EL (cell line): Measurements from ENCODE around the gene ITSN1.

ENCODE experiments used
- DNase-seq: peaks from one replicate; pipeline ENCODE4 v3.0.0-alpha.2; 2016

The ITSN1 gene

DNA sequence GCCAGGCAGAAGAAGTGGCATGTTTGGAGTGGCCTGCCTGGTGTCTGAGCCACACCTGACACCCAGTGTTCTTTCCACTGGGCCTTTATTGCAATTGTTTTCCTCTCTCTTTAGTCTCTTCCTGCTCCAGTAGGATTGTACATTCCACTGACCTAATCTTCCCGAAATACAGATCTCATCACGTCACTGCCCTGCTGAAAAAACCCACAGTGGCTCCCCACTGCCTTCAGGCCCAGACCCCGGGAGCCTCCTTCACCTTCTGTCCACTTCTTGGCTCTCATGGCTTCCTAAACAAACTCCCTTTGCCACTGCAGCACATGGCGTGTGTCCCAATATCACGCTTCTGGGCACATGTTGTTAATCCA is 298.6 kb downstream of the ITSN1 start:
- no peak for DNase-seq

DNA sequence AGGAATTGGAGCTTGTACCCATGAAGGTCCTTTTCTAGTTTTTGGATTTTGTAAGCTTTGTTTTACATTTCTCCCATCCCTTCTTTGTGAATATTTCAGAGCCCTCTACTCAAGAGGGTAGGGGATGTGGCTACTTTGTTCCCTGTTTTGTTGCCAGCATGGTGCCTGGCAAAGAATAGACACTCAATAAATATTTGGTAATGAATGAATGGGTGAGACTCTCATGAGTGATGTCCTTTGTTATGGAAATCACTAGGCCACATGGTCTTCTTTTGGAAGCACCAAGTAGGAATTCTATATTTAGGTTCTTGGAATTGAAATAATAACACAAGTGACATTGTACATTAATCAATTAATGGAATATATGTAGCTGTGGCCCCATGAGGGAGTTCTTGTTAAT is 300.1 kb downstream of the ITSN1 start:
- DNase-seq, result no peak

DNA sequence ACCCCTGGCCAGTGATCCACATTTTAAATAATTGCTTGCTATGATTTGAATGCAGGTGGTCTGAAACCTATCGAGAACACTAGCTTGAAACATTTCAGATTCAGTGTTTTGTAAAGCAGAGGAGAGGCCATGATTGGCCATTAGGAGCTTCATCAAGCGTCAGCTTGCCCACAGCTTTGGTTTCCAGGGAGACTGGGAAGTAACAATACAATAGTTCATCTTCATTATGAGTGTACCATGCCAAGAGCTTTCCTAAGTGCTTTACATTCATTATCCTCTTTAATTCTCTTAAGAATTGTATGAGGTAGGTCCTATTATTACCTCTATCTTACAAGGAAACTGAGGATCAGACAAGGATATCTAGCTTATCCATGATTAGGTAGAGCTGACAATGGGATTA is 301.0 kb downstream of the ITSN1 start:
- DNase-seq, result no peak

DNA sequence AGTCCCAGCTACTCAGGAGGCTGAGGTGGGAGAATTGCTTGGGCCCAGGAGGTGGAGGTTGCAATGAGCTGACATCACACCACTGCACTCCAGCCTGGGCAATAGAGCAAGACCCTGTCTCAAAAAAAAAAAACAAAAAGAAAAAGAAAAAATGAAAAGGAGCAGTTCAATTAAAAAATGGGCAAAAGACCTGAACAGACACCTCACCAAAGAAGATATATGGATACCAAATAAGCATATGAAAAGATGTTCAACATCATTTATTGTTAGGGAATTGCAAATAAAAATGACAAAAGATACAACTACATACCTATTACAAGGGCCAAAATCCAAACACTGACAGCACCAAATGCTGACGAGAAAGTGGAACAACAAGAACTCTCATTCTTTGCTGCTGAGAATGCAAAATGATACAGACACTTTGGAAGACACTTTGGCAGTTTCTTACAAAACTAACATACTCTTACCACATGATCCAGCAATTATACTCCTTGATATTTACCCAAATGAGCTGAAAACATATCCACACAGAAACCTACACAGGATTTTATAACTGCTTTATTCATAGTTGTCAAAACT is 302.0 kb downstream of the ITSN1 start:
- no peak for DNase-seq

DNA sequence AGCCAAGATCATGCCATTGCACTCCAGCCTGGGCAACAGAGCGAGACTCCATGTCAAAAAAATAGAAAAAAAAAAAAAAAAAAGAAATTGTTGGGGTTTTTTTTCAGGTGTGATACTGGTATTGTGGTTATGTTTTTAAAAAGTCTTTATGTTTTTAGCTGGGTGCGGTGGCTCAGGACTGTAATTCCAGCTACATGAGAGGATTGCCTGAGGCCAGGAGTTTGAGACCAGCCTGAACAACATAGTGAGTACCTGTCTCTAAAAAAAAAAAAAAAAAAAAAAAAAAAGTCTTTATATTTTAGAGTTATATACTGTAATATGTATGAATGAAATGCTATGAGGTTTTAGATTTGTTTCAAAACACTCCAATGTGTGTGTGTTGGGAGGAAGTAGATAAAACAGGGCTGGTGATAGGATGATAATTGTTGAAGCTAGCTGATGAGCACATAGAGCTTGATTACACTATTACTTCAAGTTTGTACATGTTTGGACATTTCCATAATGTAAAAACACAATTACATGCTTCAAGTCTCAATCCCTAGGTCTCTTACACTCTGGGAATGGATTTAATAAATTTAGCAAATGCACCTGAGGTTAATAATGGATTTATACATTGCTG is 303.5 kb downstream of the ITSN1 start:
- no peak for DNase-seq

DNA sequence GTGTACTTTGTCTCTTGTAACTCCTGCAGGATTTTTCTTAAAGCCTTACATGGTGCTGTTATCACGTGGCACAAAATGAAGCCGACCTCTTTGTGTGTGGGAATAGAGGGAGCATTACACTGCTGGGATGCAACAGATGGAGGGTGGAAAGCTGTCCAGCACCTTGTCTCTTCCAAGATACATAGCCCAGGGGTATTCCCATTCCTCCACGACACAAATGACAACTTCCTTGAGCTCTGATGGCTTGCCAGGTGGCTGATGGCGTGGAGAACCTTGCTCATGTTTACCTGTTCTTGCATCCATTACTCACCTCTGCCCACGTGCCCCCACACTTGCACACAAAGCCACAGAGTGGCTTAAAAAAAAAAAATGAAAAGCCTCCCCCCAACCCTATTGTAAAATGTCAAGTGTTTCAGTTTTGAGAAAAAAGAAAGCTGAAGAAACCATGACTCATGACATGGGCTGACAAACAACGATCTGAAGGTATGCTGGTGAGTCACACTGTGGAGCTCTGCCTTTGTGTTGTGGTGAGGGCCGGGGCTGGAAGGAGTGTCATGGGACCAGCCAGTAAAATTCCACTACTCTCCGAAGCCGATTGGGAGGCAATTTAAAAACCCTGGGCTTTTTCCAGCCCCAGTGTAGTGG is 305.3 kb downstream of the ITSN1 start:
- peak; percentile 97 for DNase-seq

DNA sequence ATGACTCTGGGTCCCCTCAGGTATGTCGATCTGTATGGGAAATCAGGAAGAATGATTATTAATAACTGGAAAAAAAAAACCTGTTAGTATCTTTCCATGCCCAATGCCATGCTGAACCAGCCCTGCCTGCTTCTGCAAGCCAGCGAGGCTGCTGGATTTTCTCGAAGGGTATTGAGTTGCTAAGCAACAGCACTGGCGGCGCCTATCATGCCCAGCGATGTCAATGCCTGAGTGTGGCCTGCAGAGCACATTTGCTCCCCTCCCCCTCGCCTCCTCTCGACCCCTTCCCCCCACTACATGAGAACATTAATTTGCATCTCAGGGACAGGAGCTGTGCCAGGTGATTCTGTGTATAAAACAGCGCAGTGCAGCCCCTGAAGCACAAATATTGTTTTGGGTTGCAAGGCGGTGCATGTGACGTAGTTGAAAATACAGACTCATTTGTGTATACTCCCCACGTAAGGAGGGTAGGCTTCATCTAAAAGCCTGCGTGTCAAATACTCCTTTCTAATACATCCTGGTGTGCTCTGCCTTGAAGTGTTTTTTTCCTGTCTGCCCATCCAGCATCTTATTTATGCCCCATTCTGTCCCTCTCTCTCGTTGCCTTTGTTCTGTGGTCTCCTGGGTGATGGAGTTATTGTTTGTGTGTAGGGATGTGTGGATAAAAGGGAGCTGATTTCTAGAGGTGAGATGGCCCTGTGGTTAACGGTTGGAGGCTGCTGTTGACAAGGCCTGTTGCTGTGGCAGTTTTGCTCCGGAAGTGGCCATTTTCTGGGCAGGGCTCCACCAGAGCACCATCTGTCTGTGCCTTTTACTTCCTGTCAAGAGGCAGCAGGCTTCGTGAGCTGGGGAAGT is 306.0 kb downstream of the ITSN1 start:
- DNase-seq, result peak; percentile 43

DNA sequence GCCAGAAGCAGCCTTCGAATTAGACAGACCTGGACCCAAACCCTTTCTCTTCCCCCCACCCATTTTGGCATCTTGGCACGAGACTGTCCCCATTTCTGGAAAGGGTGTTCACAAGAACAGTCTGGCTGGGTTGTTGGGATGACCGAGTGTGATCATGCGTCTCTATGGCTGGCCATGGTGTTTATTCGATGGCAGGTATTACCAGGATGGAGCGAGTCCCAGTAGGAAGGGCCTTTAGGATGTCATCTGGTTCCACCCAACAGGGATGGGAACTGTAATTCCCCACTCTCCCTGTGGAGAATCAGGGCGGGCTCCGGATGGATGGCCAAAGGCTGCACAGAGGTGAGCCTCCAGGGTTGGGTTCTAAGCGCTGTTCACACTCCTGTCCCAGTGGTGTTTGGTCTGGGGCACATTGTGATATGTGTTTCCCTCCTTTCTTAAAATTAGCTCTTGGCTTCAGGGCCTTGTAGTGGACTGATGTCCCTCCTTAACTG is 306.7 kb downstream of the ITSN1 start:
- DNase-seq, result no peak
